HG03432 (cell line): ENCODE results near the gene PRR33.
A peak's percentile ranks its signal among the peaks of the same experiment; 100 is the strongest.

ENCODE experiments used
- ATAC-seq: cut with Tn5 transposase; IDR thresholded peaks from one replicate; pipeline ENCODE4 v1.9.1; 2021; ENCODE audit warnings: mild to moderate bottlenecking, moderate library complexity; ENCODE audit not compliant: unreplicated experiment

PRR33 gene

DNA sequence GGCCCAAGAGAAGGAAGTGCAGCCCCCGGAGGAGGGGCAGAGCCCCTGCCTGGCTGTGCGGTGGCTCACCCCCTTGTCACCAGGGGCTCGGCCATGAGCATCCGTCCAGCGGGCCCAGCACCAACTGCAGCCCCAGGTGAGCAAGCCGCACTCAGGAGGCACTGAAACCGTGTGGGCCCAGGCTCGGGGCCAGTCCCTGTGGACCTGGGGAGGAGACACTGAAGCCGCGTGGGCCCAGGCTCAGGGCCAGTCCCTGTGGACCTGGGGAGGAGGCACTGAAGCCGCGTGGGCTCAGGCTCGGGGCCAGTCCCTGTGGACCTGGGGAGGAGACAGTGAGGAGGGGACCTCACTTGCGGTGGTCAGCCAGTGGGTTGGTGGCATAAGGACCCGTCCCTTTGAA, 24.9 kb downstream of the PRR33 start:
- no peak for ATAC-seq

DNA sequence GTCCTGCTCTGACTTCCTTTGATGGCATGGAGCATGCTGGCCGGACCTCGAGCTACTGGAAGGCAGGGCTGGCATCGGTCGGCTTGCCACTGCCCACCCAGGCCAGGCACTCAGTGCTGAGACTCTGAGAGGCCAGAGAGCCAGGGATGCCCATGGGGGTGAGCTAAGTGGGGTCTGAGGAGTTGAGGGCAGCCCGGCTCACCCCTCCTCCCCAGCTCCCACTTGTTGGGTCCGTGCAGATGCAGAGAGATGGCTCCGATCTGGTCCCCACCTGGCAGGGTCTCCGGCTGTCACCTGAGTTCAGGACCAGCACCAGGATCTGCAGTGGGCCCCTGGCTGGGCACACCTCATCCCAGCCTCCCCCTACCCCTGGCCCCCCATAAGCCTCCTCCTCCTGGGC, 25.5 kb downstream of the PRR33 start:
- ATAC-seq = no peak

DNA sequence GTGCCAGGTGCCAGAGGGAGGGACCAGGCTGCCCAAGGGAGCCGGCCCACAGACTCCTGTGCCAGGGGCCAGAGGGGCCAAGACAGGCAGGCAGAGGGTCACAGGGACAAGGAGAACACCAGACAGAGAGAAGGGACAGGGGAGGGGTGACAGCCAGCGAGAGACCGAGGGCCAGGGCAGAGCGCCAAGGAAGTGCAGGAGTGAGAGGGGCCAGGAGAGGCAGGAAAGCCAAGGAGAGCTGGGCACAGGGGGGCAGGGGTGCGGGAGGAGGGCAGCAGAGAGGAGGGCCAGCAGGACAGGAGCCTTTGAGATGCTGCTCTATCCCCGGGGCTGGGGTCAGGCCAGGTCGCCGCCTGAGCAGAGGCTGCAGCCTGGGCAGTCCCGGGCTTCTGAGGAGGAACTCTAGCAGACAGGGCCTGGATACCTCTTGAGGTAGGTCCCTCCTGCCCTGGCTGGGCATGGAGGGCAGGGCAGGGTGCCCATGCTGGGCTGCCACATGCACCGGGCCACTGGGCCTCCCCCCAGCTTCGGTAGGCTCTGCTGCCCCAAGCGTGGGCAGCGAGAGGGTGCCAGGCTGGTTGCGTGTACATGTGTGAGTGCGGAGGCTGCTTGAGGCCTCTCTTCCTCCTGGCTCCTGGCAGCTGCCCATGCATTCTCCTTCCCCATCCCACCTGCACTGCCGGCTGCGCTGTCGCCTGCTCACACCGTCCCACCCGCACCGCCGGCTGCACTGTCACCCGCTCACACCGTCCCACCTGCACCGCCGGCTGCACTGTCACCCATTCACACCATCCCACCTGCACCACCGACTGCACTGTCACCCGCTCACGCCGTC, 26.6 kb downstream of the PRR33 start:
- ATAC-seq = no peak

DNA sequence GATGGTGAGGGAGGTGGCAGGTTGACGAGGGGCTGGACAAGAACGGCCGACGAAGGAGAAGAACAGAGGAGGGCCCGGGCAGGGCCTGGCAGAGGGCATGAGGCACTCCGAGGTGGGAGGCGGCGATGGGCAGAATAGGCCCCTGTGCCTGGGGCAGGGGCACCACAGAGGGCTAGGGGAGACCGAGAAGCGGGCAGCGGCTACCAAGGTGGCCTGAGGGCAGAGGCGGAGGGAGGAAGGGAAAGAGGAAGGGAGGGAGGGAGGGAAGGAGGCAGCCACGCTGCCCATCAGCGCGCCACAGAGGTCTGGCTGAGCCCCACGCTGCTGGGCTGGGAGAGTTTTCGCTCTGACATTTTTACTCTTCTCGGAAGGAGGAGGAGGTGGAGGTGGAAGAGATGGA, 27.5 kb downstream of the PRR33 start:
- ATAC-seq = no peak

DNA sequence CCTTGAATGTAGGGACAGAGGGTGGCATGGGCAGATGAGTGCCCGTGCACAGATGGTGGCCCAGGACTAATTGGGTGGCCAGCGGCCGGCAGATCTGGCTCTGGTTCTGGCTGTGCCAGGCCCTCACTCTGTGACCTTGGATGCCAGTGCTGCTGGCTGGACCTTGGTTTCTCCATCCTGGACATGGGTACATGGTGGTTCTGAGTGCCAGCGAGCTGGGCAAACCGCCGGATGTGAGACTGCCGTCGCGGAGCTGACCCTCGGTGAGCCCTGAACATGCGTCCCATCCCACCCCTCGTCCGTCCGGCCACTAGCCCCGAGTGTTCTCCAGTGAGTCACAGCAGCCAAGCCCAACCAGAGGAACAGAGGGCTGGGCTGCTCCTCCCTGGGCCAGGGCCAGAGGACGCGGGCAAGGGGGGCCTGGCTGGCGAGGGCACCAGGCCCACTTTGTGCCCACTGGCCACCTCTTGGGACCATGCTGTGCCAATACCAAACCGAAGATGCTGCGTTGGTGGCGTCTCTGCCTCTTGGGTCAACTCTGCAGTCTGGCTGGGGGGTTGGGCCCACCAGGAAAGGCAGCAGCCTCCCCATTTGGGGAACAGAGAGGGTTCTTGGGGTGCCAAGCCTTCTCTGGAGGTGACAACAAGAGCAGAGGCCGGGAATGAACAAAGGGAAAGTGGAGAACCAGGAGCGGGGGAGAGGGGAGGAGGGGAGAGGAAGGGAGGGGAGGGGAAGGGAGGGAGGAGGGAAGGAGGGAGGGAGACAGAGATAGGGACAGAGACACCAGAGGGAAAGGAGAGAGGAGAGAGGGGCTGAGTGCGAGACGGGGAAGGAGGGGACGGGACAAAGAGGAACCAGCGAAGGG, 28.1 kb downstream of the PRR33 start:
- no peak for ATAC-seq

DNA sequence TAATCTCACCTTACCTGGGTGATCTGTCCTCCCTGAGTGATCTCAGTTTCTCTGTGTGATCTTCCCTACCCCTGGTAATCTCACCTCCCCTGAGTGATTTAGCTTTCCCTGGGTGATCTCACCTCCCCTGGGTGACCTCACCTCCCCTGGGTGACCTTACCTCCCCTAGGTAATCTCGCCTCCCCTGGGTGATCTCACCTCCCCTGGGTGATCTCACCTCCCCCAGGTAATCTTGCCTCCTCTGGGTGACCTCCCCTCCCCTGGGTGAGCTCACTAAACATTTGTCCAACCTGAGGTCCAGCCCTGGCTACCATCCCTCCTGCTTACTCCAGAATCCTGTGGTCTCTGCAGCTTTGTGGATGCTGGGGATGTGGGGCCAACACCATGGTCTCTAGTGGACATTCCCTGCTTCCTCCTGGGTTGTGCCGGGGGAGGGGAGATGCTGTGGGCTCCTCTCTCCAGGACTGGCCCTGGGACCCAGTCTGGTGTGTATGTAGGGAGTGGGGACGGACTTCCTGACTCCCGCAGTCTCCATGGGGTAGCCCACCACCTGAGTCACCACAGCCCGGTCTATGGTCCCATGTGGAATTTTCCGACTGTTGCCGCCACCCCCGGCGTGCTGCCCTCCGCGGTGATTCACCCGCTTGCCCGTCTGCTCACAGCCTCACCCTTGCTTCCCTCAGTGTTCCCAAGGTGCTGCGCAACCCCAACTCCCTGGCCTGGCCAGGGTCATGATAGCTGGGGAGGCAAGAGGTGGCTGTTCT, 28.9 kb downstream of the PRR33 start:
- no peak for ATAC-seq

DNA sequence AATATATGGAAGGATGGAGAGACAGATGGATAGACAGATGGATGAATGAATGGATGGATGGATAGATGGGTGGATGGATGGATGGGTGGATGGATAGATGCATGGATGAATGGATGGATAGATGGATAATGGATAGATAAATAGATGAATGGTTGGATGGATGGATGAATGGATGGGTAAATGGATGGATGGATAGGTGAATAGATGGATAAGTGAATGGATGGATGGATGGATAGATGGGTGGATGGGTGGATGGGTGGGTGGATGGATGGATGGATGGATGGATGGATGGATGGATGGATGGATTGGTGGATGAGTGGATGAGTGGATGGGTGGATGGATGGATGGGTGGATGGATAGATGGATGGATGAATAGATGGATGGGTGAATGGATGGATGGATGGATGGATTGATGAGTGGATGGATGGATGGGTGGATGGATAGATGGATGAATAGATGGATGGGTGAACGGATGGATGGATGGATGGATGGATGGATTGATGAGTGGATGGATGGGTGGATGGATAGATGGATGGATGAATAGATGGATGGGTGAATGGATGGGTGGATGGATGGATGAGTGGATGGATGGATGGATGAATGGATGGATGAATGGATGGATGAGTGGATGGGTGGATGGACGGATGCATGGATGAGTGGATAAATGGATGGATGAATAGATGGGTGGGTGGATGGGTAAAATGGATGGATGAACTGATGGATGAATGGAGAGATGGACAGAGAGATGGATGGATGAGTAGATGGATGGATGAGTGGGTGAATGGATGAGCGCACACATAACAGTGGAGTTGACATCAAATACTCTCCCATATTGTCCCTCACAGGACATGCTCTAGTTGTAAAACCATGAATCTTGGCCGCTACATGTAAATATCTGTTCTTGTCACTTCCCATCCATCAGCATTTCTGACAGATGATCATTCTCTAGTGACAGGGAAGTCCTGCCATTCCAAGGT, 30.0 kb downstream of the PRR33 start:
- ATAC-seq = no peak

DNA sequence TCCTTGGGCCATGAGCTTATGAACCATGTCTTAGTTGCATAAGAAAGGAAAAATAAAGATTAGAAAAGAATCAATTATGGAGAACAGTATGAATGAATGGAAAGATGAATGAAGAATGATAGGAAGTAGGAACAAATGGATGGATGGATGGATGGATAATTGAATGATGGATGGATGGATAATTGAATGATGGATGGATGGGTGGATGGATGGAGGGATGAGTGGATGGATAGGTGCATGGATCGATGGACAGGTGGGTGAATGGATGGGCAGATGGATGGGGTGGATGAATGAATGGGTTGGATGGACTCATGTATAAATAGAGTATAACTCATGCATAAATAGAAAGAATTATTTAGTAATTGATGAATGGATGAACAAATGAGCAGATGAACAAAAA, 31.6 kb downstream of the PRR33 start:
- no peak for ATAC-seq

DNA sequence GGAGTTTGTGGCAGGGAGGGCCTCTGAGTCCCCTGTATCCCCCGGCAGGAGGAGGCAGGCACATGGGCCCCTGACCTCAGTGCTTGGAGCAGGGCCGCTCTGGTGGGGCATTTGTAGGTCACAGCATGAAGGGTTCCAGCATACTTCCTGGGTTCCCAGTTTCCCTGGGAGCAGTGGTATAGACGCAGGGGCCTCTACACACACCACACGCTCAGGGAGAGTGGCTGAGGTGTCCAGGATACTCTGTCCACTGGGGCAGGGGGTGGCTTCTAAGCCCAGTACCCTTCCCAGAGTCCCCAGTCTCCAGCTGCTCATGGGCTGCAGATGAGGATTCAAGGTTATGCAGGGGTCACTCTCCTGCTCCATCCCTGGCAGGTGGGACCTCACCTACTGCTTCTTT, 32.7 kb downstream of the PRR33 start:
- ATAC-seq = no peak

DNA sequence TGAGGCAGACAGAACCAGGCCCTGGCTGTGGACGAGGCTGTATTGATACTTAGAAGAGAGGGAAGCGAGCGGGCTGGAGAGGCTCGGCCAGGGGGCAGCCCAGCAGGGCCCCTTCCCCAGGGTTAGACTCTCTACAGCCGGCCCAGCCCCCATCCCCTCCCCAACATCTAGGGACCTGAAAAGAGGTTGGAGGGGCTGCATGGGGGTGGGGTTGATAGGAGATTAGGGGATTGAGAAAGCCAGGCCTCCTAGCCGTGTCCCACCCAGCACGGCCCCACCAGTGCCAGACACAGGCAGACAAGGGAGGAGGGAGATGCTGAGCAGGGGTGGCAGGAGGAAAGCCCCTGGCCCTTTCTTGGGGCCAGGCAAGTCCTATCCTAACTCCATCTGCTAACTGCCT, 33.1 kb downstream of the PRR33 start:
- no peak for ATAC-seq

DNA sequence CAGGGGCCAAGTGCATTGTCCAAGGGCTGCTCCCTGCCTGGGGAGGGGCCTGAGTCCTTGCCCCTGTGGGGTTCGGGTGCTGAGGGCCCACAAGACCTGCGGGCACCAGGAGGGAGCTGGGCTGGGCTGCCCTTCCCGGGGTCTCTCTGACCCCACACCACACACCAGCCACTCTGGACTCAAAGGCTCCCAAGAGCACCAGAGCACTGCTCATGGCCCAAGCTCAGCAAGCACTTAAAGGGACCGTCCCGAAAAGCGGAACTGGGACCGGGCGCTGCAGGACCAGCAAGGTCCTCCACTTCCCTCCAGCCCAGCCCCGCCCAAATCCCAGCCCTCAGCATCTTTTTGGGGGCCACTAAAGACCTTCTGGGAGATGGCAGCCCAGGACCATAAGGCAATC, 33.5 kb downstream of the PRR33 start:
- no peak for ATAC-seq

DNA sequence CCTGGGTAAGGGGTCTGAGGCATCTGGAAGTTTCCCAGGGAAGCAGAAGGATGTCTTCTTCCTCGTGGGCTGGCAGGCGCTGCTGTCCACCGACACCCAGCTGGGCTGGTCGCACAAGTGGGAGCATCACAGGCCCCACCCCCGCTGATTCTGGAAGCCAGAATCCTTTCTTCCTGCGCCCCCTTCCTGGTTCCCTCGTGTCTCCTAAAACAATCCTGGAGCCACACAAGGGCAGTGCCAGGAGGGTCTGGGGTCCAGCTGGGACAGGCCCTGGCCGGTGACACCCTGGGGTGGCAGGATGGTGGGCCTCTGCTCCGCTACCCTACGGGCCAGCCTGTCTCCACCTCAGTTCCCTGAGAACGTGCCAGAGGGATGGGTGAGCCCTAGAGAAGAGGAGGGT, 34.6 kb downstream of the PRR33 start:
- no peak for ATAC-seq

DNA sequence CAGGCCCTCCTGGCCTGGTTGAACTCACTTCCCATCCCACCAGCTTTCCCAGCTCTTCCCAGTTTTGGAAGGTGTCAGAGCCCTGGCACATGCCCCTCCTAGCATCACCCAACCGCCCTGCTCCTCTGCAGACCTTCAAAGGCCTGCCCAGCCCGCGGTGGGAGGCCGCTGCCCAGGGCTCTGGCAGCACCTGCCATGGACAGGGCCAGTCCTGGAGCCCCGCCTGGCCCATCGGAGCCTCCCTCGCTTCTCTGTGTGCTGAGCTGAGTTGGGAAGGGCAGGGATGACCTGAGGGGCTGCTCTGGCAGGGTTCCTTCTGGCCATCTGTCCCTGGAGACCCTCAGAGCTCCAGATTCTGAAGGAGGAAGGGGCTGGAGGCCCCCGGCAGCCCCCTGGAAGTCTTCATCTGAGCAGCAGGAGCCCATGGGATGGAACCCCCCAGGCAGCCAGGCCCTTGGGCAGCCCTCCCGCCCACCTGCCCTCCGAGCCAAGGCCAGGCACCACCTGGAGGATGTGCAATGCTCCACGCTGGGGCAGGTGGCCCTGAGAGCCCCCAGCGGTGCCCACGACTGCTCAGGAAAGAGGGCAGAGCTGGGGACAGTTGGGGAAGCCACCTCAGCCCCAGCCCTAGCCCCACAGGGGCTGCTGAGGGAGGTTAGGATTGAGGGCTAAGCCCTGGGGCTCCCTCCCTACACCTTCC, 35.2 kb downstream of the PRR33 start:
- ATAC-seq = no peak

DNA sequence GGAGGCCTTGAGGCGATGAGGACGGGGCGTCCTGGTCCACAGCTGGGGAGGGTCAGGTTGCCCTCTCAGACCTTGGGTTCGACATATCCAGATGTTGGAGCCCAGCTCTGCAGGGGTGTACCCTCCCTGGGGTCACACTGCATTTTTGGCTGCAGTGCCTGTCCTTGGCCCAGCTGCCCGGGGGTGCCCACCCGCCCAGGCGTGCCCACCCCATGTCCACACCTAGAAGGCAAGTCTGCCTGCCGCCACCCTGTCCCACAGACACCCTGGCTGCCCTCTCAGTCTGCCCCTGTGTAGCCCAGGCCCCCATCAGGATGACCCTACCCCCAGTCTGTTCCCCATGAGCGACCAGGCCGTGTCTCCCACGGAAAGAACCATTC, 35.8 kb downstream of the PRR33 start:
- ATAC-seq = no peak

DNA sequence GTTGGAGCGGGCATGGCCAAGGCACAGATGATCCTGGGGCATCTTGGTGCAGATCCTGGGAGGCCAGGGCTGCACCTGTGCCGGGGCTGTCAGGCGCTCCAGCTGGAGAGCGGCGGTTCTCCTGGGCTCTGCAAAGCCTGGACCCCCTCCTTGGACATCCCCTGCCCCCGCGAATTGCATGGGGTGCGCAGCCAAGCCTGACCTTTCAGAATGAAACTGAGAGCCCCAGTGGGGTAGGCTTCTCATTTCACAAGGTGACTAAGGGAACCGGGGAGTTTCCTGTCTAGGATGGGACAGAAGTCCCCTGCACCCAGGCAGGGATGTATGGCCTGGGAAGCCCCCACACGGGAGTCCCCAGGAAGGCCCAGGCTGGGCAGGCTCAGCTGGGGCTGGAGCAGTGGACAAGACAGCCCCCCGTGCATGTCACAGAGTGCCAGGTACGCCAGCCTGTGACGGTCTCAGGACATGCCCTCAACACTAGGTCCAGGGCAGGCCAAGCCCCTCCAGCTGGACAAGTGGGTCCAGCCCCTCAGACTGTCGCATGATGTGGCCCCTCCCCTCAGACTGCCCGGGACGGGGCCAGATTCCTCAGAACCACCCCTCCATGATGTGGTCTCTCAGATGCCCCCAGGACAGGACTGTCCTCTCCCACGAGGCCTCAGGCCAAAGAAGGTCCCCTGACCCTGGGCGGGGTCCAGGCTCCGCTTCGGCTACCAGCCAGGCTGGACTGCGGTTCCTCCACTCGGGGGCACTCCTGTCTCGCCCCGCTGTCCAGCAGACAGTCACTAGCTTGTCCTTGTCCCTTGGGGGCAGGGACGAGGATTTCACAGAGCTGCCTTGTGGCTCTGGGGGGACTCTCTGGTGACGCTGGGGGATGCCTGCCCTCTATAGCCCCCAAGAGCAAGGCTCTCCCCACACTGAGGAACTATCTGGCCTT, 36.5 kb downstream of the PRR33 start:
- ATAC-seq = peak; percentile 42

DNA sequence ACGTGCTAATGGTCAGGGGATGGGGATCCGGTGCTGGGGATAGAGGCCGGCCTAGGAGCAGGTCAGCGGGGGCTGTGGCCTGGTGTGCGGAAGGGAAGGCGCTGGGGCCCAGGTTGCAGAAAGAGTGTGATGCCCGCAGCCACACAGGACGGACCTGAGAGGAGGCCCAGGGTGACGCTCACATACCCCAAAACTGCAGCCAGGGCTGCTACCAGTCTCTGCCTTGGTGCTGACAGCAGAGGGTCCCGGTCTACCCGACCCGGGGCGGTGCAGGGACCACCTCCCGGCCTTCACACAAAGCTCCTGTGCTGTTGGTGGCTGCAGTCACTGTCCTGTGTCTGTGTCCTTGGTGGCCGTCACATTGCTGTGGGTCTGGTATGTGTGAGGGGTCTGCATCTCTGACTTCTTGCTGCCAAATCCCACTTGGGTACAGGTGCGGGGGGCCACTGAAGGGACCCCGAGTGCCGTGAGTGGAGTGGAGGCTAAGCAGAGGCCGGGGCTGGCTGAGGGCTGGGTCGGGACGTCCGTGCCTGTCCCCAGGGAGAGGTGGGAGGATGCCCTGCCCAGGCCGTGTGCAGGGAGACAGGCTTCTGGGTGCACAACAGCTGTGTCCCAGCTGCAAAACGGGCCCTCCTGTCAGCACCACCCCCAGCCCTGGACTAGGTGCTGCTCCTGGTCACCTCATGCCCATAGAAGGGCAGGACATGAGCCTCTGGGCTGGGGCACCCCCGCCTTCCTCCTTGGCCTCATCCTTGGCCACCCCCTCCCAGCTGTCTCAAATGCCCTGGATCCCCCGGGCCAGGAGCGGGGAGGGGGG, 37.4 kb downstream of the PRR33 start:
- peak; percentile 39 for ATAC-seq

DNA sequence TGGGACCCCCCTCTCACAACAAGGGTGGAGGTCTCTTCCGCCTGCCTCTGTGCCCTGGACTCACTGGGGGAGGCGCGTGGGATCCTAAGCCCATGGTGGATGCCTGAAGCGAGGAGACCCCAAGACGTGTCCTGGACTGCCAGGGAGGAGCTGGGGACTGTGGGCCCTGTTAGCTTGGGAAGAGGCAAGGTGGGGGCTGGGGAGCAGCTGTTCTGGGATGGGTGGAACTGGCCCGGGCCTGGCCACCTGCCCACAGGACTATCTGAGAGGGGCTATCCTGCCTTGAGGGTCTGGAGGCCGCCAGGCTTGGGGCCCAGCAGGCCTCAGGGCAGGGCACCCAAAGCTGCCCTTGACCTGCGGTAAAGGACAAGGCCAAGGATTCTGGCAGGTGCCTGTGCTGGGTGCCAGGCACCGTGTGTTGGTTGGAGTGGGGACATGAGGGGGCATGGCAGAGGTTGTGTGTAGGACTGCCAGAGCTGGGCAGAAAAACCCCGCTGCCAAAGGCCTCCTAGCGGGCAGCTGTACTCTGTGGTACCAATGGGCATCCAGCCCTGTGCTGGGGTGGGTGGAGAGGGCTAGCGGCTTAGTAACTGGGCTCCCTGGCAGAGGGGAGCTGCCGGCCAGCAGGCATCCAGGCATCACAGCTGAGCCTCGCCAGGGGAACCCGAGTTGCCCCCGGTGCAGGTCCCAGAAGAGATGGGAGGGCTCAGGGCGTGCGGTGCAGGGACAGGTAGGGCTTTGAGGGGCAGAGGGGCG, 38.1 kb downstream of the PRR33 start:
- ATAC-seq = no peak
